Measurements from ENCODE around the gene OR13C2. TPM values are rescaled to one million over a fixed set of nuclear protein-coding genes. Genes with fewer than 3 reads are reported as not detected.
"Not testable (repeated sequence)": the region's sequence is repeated elsewhere in the genome, so short reads cannot be mapped to it uniquely, and the experiment has no call there.

OR13C2 gene
- total and polyA plus RNA-seq, 3 donors from 2014 or later: 0.62 TPM; not detected in 2

GRCh38 chr9:104617418-104617817 lies 12.0 kb upstream of the OR13C2 start:
- Histone ChIP-seq H3K4me1 (no peaks in the 10 kb centered on the region), H3K9me3 (no peaks in the 10 kb centered on the region), H3K27me3 (no peaks in the 10 kb centered on the region), H3K27ac (no peak overlapping the region), H3K36me3 (ENCODE audit: low read depth, missing control alignments) (no peaks in the 10 kb centered on the region), H3K4me3 (no peak overlapping the region)
- no peak for TF ChIP-seq CTCF (IDR thresholded peaks at IDR 0.05)
- no peak for TF ChIP-seq POLR2A (IDR thresholded peaks at IDR 0.05)
- DNase-seq: no peak
- intact Hi-C loops (cut with DNase I; ENCODE audit: low total_unique reads): no loop called here

- no peaks in the 10 kb centered on the region for H3K9me3 ChIP-seq
- 76 to 77% methylated on average over 2 of the region's 2 CpGs for WGBS, 2 donors
- no peak for DNase-seq
- H3K27me3 ChIP-seq: no peaks in the 10 kb centered on the region
- H3K4me3 ChIP-seq: no peak overlapping the region
- no peaks in the 10 kb centered on the region for H3K4me1 ChIP-seq
- intact Hi-C loops (cut with DNase I; ENCODE audit: low total_unique reads): no loop called here
- H3K27ac ChIP-seq: no peak overlapping the region
- no peak for TF ChIP-seq CTCF (IDR thresholded peaks at IDR 0.05)
- no peak for TF ChIP-seq POLR2A (IDR thresholded peaks at IDR 0.05)
- no peaks in the 10 kb centered on the region for H3K36me3 ChIP-seq (ENCODE audit: low read depth, missing control alignments)
These were observed 5.8 kb upstream of the OR13C2 start for GRCh38 chr9:104611213-104611612.

GRCh38 chr9:104608336-104608735 lies 2.9 kb upstream of the OR13C2 start:
- Histone ChIP-seq H3K36me3 (ENCODE audit: low read depth, missing control alignments) (no peaks in the 10 kb centered on the region), H3K4me3 (no peak overlapping the region), H3K9me3 (no peaks in the 10 kb centered on the region), H3K27me3 (no peaks in the 10 kb centered on the region), H3K4me1 (no peaks in the 10 kb centered on the region), H3K27ac (no peak overlapping the region)
- no peak for DNase-seq
- intact Hi-C loops (cut with DNase I; ENCODE audit: low total_unique reads): no loop called here
- TF ChIP-seq CTCF (IDR thresholded peaks at IDR 0.05): no peak
- no peak for TF ChIP-seq POLR2A (IDR thresholded peaks at IDR 0.05)
- WGBS, 2 donors: 52 to 55% methylated on average over 1 of the region's 1 CpG

GRCh38 chr9:104606152-104606551 lies 725 bp upstream of the OR13C2 start:
- 72 to 76% methylated on average over 2 of the region's 2 CpGs for WGBS, 2 donors
- no peaks in the 10 kb centered on the region for H3K36me3 ChIP-seq (ENCODE audit: low read depth, missing control alignments)
- H3K9me3 ChIP-seq: no peaks in the 10 kb centered on the region
- H3K27me3 ChIP-seq: no peaks in the 10 kb centered on the region
- no peak overlapping the region for H3K27ac ChIP-seq
- DNase-seq: no peak
- H3K4me1 ChIP-seq: no peaks in the 10 kb centered on the region
- TF ChIP-seq CTCF (IDR thresholded peaks at IDR 0.05): no peak
- no peak for TF ChIP-seq POLR2A (IDR thresholded peaks at IDR 0.05)
- intact Hi-C loops (cut with DNase I; ENCODE audit: low total_unique reads): no loop called here
- no peak overlapping the region for H3K4me3 ChIP-seq

GRCh38 chr9:104604801-104605200 lies 626 bp downstream of the OR13C2 start:
- WGBS, 2 donors: 76 to 85% methylated on average over 3 of the region's 3 CpGs
- Histone ChIP-seq H3K4me1 (no peaks in the 10 kb centered on the region), H3K9me3 (no peaks in the 10 kb centered on the region), H3K4me3 (no peak overlapping the region), H3K36me3 (ENCODE audit: low read depth, missing control alignments) (no peaks in the 10 kb centered on the region), H3K27ac (no peak overlapping the region), H3K27me3 (no peaks in the 10 kb centered on the region)
- no peak for TF ChIP-seq CTCF (IDR thresholded peaks at IDR 0.05)
- no peak for TF ChIP-seq POLR2A (IDR thresholded peaks at IDR 0.05)
- intact Hi-C loops (cut with DNase I; ENCODE audit: low total_unique reads): no loop called here
- no peak for DNase-seq

GRCh38 chr9:104599313-104599712 lies 6.1 kb downstream of the OR13C2 start, which contains the start of gene OR13C5:
Gene OR13C5 (minus strand): TSS chr9:104599413. CDS start chr9:104599413, 0 bp downstream.
- H3K4me1 ChIP-seq; DNase-seq; H3K27me3 ChIP-seq; intact Hi-C loops (cut with DNase I; ENCODE audit: low total_unique reads); H3K9me3 ChIP-seq; H3K4me3 ChIP-seq; H3K36me3 ChIP-seq (ENCODE audit: low read depth, missing control alignments); H3K27ac ChIP-seq: not testable (repeated sequence)

- WGBS, 2 donors: 67 to 85% methylated on average over 1 to 3 of the region's 3 CpGs
- DNase-seq; H3K27ac ChIP-seq; H3K36me3 ChIP-seq (ENCODE audit: low read depth, missing control alignments); H3K27me3 ChIP-seq; intact Hi-C loops (cut with DNase I; ENCODE audit: low total_unique reads); H3K9me3 ChIP-seq; H3K4me1 ChIP-seq; H3K4me3 ChIP-seq: not testable (repeated sequence)
These were observed 6.7 kb downstream of the OR13C2 start for GRCh38 chr9:104598749-104599148.
